ENCODE measurements around the gene ERFE. TPM values are rescaled to one million over a fixed set of nuclear protein-coding genes. Genes with fewer than 3 reads are reported as not detected.

ERFE gene
- total and polyA plus RNA-seq, 2 of the 13 experiments (the other 11 are each of a cell fraction or from before 2014, with no cell fraction given) = 0.09 TPM; not detected in 1

- CTCF ChIA-PET (ENCODE audit: low intra/inter-chr PET ratio, low total read pairs) = no interaction called here
- intact Hi-C loops (cut with micrococcal nuclease; ENCODE audit: unreplicated experiment) = no loop called here
- FAIRE-seq = no peak
Observed at GRCh38 chr2:238163481-238164198, 4.9 kb downstream of the ERFE start.

More at GRCh38 chr2:238163481-238164198, 4.9 kb downstream of the ERFE start:
- Histone ChIP-seq H3K27ac (ENCODE audit: extremely low read length, insufficient read depth, low read length) (no peak overlapping the region), H4K20me1 (ENCODE audit: insufficient read depth, low read length) (no peaks in the 10 kb centered on the region), H3K4me2 (ENCODE audit: low read depth, low read length) (peak overlapping the region; percentile 71), H3K27me3 (ENCODE audit: control insufficient read depth in 1 of 2, insufficient read depth in 2 of 2, low read length in 2 of 2) (peaks cover 28 to 52% of the 10 kb centered on the region in 2 experiments), H3K4me3 (replicated peaks in 1 of 3; ENCODE audit: insufficient read depth in 1 of 3, low read depth in 2 of 3, low read length in 3 of 3) (peak overlapping the region; percentile 15 to 59 (median 21); a peak in 4 of 6 replicates), H3K4me1 (ENCODE audit: insufficient read depth, low read length) (peaks cover 36% of the 10 kb centered on the region), H3K9ac (ENCODE audit: insufficient read depth, low read depth, low read length) (no peak overlapping the region; the same call in 1 of the 2 replicates), H3K79me2 (ENCODE audit: insufficient read depth, low read length) (no peaks in the 10 kb centered on the region), H3K9me3 (ENCODE audit: low read length) (no peaks in the 10 kb centered on the region), H2AFZ (ENCODE audit: low read length) (no peak overlapping the region), H3K36me3 (replicated peaks in 1 of 2; ENCODE audit: control insufficient read depth in 1 of 2, insufficient read depth in 2 of 2, low read length in 2 of 2) (no peaks in the 10 kb centered on the region; a peak in 2 of 5 replicates)
- ATAC-seq = no peak
- POLR2A ChIA-PET = no interaction called here
- in situ Hi-C loops (cut with HindIII; ENCODE audit: extremely low pct_ligation_motif_present, low pct_unique_long_range_greater_than_20kb) = no loop called here
- no peak for DNase-seq (ENCODE audit: low spot score)
- WGBS (ENCODE audit: low lambda C conversion rate) = 4% methylated on average over 33 of the region's 95 CpGs
- TF ChIP-seq ZXDC (CRISPR knock-in tag; IDR thresholded peaks at IDR 0.05) (peak; percentile 13; the same call in 1 of the 2 replicates), ARNT2 (CRISPR knock-in tag; IDR thresholded peaks at IDR 0.05; ENCODE audit: low read depth) (0 out of 2 replicates have a peak, but pooled peaks have one; percentile 29), ARHGAP35 (CRISPR knock-in tag; IDR thresholded peaks at IDR 0.05; ENCODE audit: borderline replicate concordance) (no peak), MBNL3 (CRISPR knock-in tag; conservative IDR thresholded peaks at IDR 0.05) (no peak), ZNF768 (CRISPR knock-in tag; IDR thresholded peaks at IDR 0.05) (0 out of 2 replicates have a peak, but pooled peaks have one; percentile 3), HNRNPLL (IDR thresholded peaks at IDR 0.05; ENCODE audit: low read depth, low read length, poor library complexity, severe bottlenecking) (peak; percentile 12), MTF2 (CRISPR knock-in tag; IDR thresholded peaks at IDR 0.05; ENCODE audit: borderline replicate concordance) (peak; percentile 75; the same call in 1 of the 2 replicates), ZNF800 (CRISPR knock-in tag; IDR thresholded peaks at IDR 0.05) (peak; percentile 94), MXD1 (CRISPR knock-in tag; IDR thresholded peaks at IDR 0.05) (0 out of 2 replicates have a peak, but pooled peaks have one; percentile 10), RNF2 (conservative IDR thresholded peaks at IDR 0.05; ENCODE audit: low read depth) (peak; percentile 55; the same call in 1 of the 2 replicates)
- BruUV-seq (replicated peaks) = no TSS peak

Data from HepG2 (cell line).